Karpas-422 (cell line): ENCODE data around the gene WWOX. TPM values are rescaled to one million over a fixed set of nuclear protein-coding genes. Genes with fewer than 3 reads are reported as not detected.

Source experiments
- DNase-seq: peaks from one replicate; pipeline ENCODE4 v3.0.0-alpha.2; 2015
- H2AFZ ChIP-seq: fragments of 200-600 bp; sonication (generic); 2 replicates; pipeline ENCODE4 v1.6.1; 2014; ENCODE audit warnings: antibody characterized with exemption, low read length, mixed read lengths
- H3K27ac ChIP-seq: fragments of 200-600 bp; sonication (generic); 2 replicates; pipeline ENCODE4 v1.5.1; 2014; ENCODE audit warnings: mild to moderate bottlenecking, low read length, moderate library complexity
- H3K27me3 ChIP-seq: fragments of 200-600 bp; sonication (generic); 2 replicates; pipeline ENCODE4 v1.6.1; 2014; ENCODE audit warnings: low read length, mixed read lengths
- H3K36me3 ChIP-seq: fragments of 200-600 bp; sonication (generic); 2 replicates; pipeline ENCODE4 v1.6.1; 2014; ENCODE audit warnings: low read length, mixed read lengths; ENCODE audit not compliant: insufficient read depth
- H3K4me1 ChIP-seq: fragments of 200-600 bp; sonication (generic); 2 replicates; pipeline ENCODE4 v1.6.1; 2014; ENCODE audit warnings: mild to moderate bottlenecking, low read length, mixed read lengths
- H3K4me2 ChIP-seq: fragments of 200-600 bp; sonication (generic); 2 replicates; pipeline ENCODE4 v1.6.1; 2014; ENCODE audit warnings: low read length, low read depth, mild to moderate bottlenecking; ENCODE audit not compliant: poor library complexity, severe bottlenecking
- H3K4me3 ChIP-seq: fragments of 200-600 bp; sonication (generic); 2 replicates; pipeline ENCODE4 v1.5.1; 2014; ENCODE audit warnings: mild to moderate bottlenecking, antibody characterized with exemption, low read length, mixed read lengths
- H3K79me2 ChIP-seq: fragments of 200-600 bp; sonication (generic); 2 replicates; pipeline ENCODE4 v1.6.1; 2014; ENCODE audit warnings: mild to moderate bottlenecking, low read length, mixed read lengths
- H3K9ac ChIP-seq: fragments of 200-600 bp; sonication (generic); 2 replicates; pipeline ENCODE4 v1.6.0; 2014; ENCODE audit warnings: low read length
- H3K9me2 ChIP-seq: fragments of 200-600 bp; sonication (generic), shearing (Covaris generic); replicated peaks from 2 replicates; pipeline ENCODE4 v1.6.0; 2014; ENCODE audit warnings: mild to moderate bottlenecking, low read length, moderate library complexity; ENCODE audit not compliant: insufficient read depth
- H3K9me3 ChIP-seq: fragments of 300-700, 200-600 bp; sonication (generic); 2 replicates; pipeline ENCODE4 v1.6.1; 2014; ENCODE audit warnings: low read length, mixed read lengths
- H4K20me1 ChIP-seq: fragments of 200-600 bp; sonication (generic); 2 replicates; pipeline ENCODE4 v1.6.1; 2014; ENCODE audit warnings: mild to moderate bottlenecking, antibody characterized with exemption, low read length, low read depth; ENCODE audit not compliant: insufficient read depth
- total RNA-seq: library from RNA; depleted of rRNA; stranded (reverse); fragments of >200 nt; shearing (Covaris generic); gene quantifications from 2 replicates; pipeline ENCODE4 v1.2.3, GENCODE V29; 2014; ENCODE audit warnings: low replicate concordance

The WWOX gene
- total RNA-seq, 1 experiment from 2014 or later, result 66.2 TPM

GRCh38 chr16:78235168-78235800 is 135.8 kb downstream of the WWOX start:
- Histone ChIP-seq H3K9me3 (no peaks in the 10 kb centered on the region), H3K9ac (no peak overlapping the region), H3K27me3 (no peaks in the 10 kb centered on the region), H3K4me3 (no peak overlapping the region), H3K9me2 (no peaks in the 10 kb centered on the region), H3K79me2 (no peaks in the 10 kb centered on the region), H3K4me1 (no peaks in the 10 kb centered on the region), H4K20me1 (peaks cover 8% of the 10 kb centered on the region), H3K4me2 (no peak overlapping the region), H3K27ac (no peak overlapping the region), H3K36me3 (no peaks in the 10 kb centered on the region), H2AFZ (no peak overlapping the region)
- peak; percentile 89 for DNase-seq

- Histone ChIP-seq H3K27me3 (no peaks in the 10 kb centered on the region), H3K9ac (no peak overlapping the region), H4K20me1 (peaks cover 8% of the 10 kb centered on the region), H3K4me3 (no peak overlapping the region), H3K27ac (no peak overlapping the region), H3K4me2 (no peak overlapping the region), H2AFZ (no peak overlapping the region), H3K9me3 (no peaks in the 10 kb centered on the region), H3K79me2 (no peaks in the 10 kb centered on the region), H3K4me1 (no peaks in the 10 kb centered on the region), H3K36me3 (no peaks in the 10 kb centered on the region), H3K9me2 (no peaks in the 10 kb centered on the region)
- DNase-seq, result no peak
Observed at GRCh38 chr16:78235876-78236275, 136.4 kb downstream of the WWOX start.

GRCh38 chr16:78237841-78238240 is 138.4 kb downstream of the WWOX start:
- Histone ChIP-seq H3K27ac (no peak overlapping the region), H3K79me2 (no peaks in the 10 kb centered on the region), H3K9ac (no peak overlapping the region), H3K4me3 (no peak overlapping the region), H4K20me1 (peaks cover 8% of the 10 kb centered on the region), H3K36me3 (no peaks in the 10 kb centered on the region), H3K9me2 (no peaks in the 10 kb centered on the region), H3K27me3 (no peaks in the 10 kb centered on the region), H3K4me2 (no peak overlapping the region), H3K9me3 (no peaks in the 10 kb centered on the region), H2AFZ (no peak overlapping the region), H3K4me1 (no peaks in the 10 kb centered on the region)
- no peak for DNase-seq

- no peak overlapping the region for H3K4me3 ChIP-seq
- DNase-seq, result no peak
- H3K4me1 ChIP-seq, result no peaks in the 10 kb centered on the region
- no peak overlapping the region for H3K27ac ChIP-seq
- H3K36me3 ChIP-seq, result no peaks in the 10 kb centered on the region
- H3K27me3 ChIP-seq, result no peaks in the 10 kb centered on the region
- H3K9ac ChIP-seq, result no peak overlapping the region
- no peaks in the 10 kb centered on the region for H3K9me2 ChIP-seq
- no peaks in the 10 kb centered on the region for H3K79me2 ChIP-seq
- H2AFZ ChIP-seq, result no peak overlapping the region
- no peak overlapping the region for H3K4me2 ChIP-seq
- H4K20me1 ChIP-seq, result peaks cover 4% of the 10 kb centered on the region
- H3K9me3 ChIP-seq, result no peaks in the 10 kb centered on the region
Observed at GRCh38 chr16:78240459-78241222, 141.2 kb downstream of the WWOX start.

- Histone ChIP-seq H3K4me2 (no peak overlapping the region), H2AFZ (no peak overlapping the region), H3K9me2 (no peaks in the 10 kb centered on the region), H3K79me2 (no peaks in the 10 kb centered on the region), H3K4me1 (no peaks in the 10 kb centered on the region), H3K4me3 (no peak overlapping the region), H4K20me1 (no peaks in the 10 kb centered on the region), H3K27me3 (no peaks in the 10 kb centered on the region), H3K9ac (no peak overlapping the region), H3K27ac (no peak overlapping the region), H3K36me3 (no peaks in the 10 kb centered on the region), H3K9me3 (no peaks in the 10 kb centered on the region)
- no peak for DNase-seq
Observed at GRCh38 chr16:78242239-78242630, 142.8 kb downstream of the WWOX start.

GRCh38 chr16:78244131-78244895 is 144.9 kb downstream of the WWOX start:
- DNase-seq, result no peak
- Histone ChIP-seq H3K27me3 (no peaks in the 10 kb centered on the region), H3K36me3 (no peaks in the 10 kb centered on the region), H2AFZ (no peak overlapping the region), H4K20me1 (no peaks in the 10 kb centered on the region), H3K79me2 (no peaks in the 10 kb centered on the region), H3K4me2 (no peak overlapping the region), H3K9me2 (no peaks in the 10 kb centered on the region), H3K9ac (no peak overlapping the region), H3K27ac (no peak overlapping the region), H3K4me3 (no peak overlapping the region), H3K9me3 (no peaks in the 10 kb centered on the region), H3K4me1 (no peaks in the 10 kb centered on the region)

GRCh38 chr16:78246559-78246958 is 147.1 kb downstream of the WWOX start:
- no peaks in the 10 kb centered on the region for H3K4me1 ChIP-seq
- H3K79me2 ChIP-seq, result no peaks in the 10 kb centered on the region
- no peaks in the 10 kb centered on the region for H3K36me3 ChIP-seq
- H3K4me3 ChIP-seq, result no peak overlapping the region
- no peak overlapping the region for H3K4me2 ChIP-seq
- H3K9ac ChIP-seq, result no peak overlapping the region
- no peaks in the 10 kb centered on the region for H4K20me1 ChIP-seq
- DNase-seq, result no peak
- no peaks in the 10 kb centered on the region for H3K27me3 ChIP-seq
- no peaks in the 10 kb centered on the region for H3K9me3 ChIP-seq
- no peaks in the 10 kb centered on the region for H3K9me2 ChIP-seq
- H2AFZ ChIP-seq, result no peak overlapping the region
- H3K27ac ChIP-seq, result no peak overlapping the region

- Histone ChIP-seq H3K36me3 (no peaks in the 10 kb centered on the region), H3K9ac (no peak overlapping the region), H3K27ac (no peak overlapping the region), H3K9me3 (no peaks in the 10 kb centered on the region), H2AFZ (no peak overlapping the region), H4K20me1 (no peaks in the 10 kb centered on the region), H3K4me3 (no peak overlapping the region), H3K4me1 (no peaks in the 10 kb centered on the region), H3K79me2 (no peaks in the 10 kb centered on the region), H3K9me2 (no peaks in the 10 kb centered on the region), H3K27me3 (no peaks in the 10 kb centered on the region), H3K4me2 (no peak overlapping the region)
- no peak for DNase-seq
Observed at GRCh38 chr16:78249056-78249455, 149.6 kb downstream of the WWOX start.
